C4-2B (cell line): ENCODE results near the gene ANXA2.
A peak's percentile ranks its signal among the peaks of the same experiment; 100 is the strongest.

Source experiments
- H3K27ac ChIP-seq: fragments of 450-650 bp; 2 replicates; pipeline ENCODE4 v1.5.1; 2017
- CTCF ChIP-seq: fragments of 450-650 bp; conservative IDR thresholded peaks from 2 replicates; pipeline ENCODE4 v1.5.1; 2017; ENCODE audit warnings: mild to moderate bottlenecking
- ZFX ChIP-seq: fragments of 450-650 bp; IDR thresholded peaks from 2 replicates; pipeline ENCODE4 v1.6.1; 2017

Gene ANXA2

GRCh38 chr15:60392601-60392985 lies 5.2 kb downstream of the ANXA2 start:
- peak overlapping the region; percentile 92 for H3K27ac ChIP-seq
- TF ChIP-seq CTCF (no peak), ZFX (no peak)

- peak overlapping the region; percentile 75; the same call in 1 of the 2 replicates for H3K27ac ChIP-seq
- TF ChIP-seq CTCF (no peak), ZFX (no peak)
Measured at GRCh38 chr15:60391722-60392315, 6.0 kb downstream of the ANXA2 start.

- TF ChIP-seq CTCF (no peak), ZFX (no peak)
- H3K27ac ChIP-seq = peak overlapping the region; percentile 75
Measured at GRCh38 chr15:60390871-60391501, 6.8 kb downstream of the ANXA2 start.

GRCh38 chr15:60390231-60390630 lies 7.6 kb downstream of the ANXA2 start:
- TF ChIP-seq CTCF (no peak), ZFX (no peak)

GRCh38 chr15:60389261-60390077 lies 8.3 kb downstream of the ANXA2 start:
- no peak overlapping the region for H3K27ac ChIP-seq
- TF ChIP-seq ZFX (no peak), CTCF (no peak)

More at GRCh38 chr15:60390231-60390630, 7.6 kb downstream of the ANXA2 start:
- no peak overlapping the region for H3K27ac ChIP-seq

GRCh38 chr15:60387321-60387720 lies 10.5 kb downstream of the ANXA2 start:
- H3K27ac ChIP-seq = no peak overlapping the region
- TF ChIP-seq ZFX = no peak

- no peak for TF ChIP-seq CTCF
- H3K27ac ChIP-seq = no peak overlapping the region
Measured at GRCh38 chr15:60386615-60387014, 11.2 kb downstream of the ANXA2 start.
